SK-N-SH (cell line): Measurements from ENCODE around the gene RALY.

Experiments
- CHD2 ChIP-seq: fragments of 150-350 bp; IDR thresholded peaks from 2 replicates; pipeline ENCODE4 v1.6.1; 2018; ENCODE audit warnings: low read length; ENCODE audit not compliant: partially characterized antibody
- CTCF ChIP-seq: fragments of 200-600 bp; sonication (generic); IDR thresholded peaks from 2 replicates; pipeline ENCODE4 v1.6.1; 2017; ENCODE audit warnings: antibody characterized with exemption, mild to moderate bottlenecking, moderate library complexity
- EZH2phosphoT487 ChIP-seq: fragments of 200-600 bp; sonication (generic); IDR thresholded peaks from 2 replicates; pipeline ENCODE4 v1.6.1; 2017; ENCODE audit warnings: low read depth, mixed run types, mild to moderate bottlenecking, antibody characterized with exemption, moderate library complexity, borderline replicate concordance
- FOXJ3 ChIP-seq: sonication (generic); formaldehyde crosslinking; IDR thresholded peaks from 2 replicates; pipeline ENCODE4 v1.5.1; 2020; ENCODE audit warnings: mild to moderate bottlenecking, missing genetic modification reagents
- MAX ChIP-seq: IDR thresholded peaks from 2 replicates; pipeline ENCODE4 v1.4.0; 2012; ENCODE audit warnings: low read depth
- MEF2A ChIP-seq: IDR thresholded peaks from 2 replicates; pipeline ENCODE4 v1.4.0; 2012; ENCODE audit warnings: low read depth, borderline replicate concordance
- NFIC ChIP-seq: IDR thresholded peaks from 2 replicates; pipeline ENCODE4 v1.4.0; 2012; ENCODE audit warnings: borderline replicate concordance
- PBX3 ChIP-seq: IDR thresholded peaks from 2 replicates; pipeline ENCODE4; 2012
- POLR2AphosphoS5 ChIP-seq: IDR thresholded peaks from 2 replicates; pipeline ENCODE4 v1.6.1; 2012; ENCODE audit warnings: low read depth, low read length
- RAD21 ChIP-seq: IDR thresholded peaks from 2 replicates; pipeline ENCODE4 v1.6.1; 2012; ENCODE audit warnings: mild to moderate bottlenecking, low read length
- RXRA ChIP-seq: IDR thresholded peaks from 2 replicates; pipeline ENCODE4 v1.4.0; 2012; ENCODE audit warnings: low read depth, mild to moderate bottlenecking, borderline replicate concordance
- USF2 ChIP-seq: fragments of 150-350 bp; IDR thresholded peaks from 2 replicates; pipeline ENCODE4 v1.6.1; 2017; ENCODE audit warnings: antibody characterized with exemption, low read length, low read depth, borderline replicate concordance
- ZBTB33 ChIP-seq: IDR thresholded peaks from 2 replicates; pipeline ENCODE4 v1.4.0; 2012; ENCODE audit warnings: low read depth, borderline replicate concordance

- no peak for TF ChIP-seq PBX3
- no peak for TF ChIP-seq MAX
- TF ChIP-seq CTCF, result no peak
- TF ChIP-seq CHD2, result no peak
- TF ChIP-seq ZBTB33, result no peak
- no peak for TF ChIP-seq RAD21
- TF ChIP-seq USF2, result no peak
- no peak for TF ChIP-seq FOXJ3 (CRISPR knock-in tag)
- TF ChIP-seq NFIC, result no peak
- no peak for TF ChIP-seq POLR2AphosphoS5
- TF ChIP-seq MEF2A, result no peak
- no peak for TF ChIP-seq RXRA
- no peak for TF ChIP-seq EZH2phosphoT487
Measured at GRCh38 chr20:34023937-34024722, 30.4 kb downstream of the RALY start.
